ENCODE data around the gene SEC16B. TPM values are rescaled to one million over a fixed set of nuclear protein-coding genes. Genes with fewer than 3 reads are reported as not detected.

Gene SEC16B
- total and polyA plus RNA-seq, 2 of the 13 experiments (the other 11 are each of a cell fraction or from before 2014, with no cell fraction given), result 4.6 to 5.8 TPM

DNA sequence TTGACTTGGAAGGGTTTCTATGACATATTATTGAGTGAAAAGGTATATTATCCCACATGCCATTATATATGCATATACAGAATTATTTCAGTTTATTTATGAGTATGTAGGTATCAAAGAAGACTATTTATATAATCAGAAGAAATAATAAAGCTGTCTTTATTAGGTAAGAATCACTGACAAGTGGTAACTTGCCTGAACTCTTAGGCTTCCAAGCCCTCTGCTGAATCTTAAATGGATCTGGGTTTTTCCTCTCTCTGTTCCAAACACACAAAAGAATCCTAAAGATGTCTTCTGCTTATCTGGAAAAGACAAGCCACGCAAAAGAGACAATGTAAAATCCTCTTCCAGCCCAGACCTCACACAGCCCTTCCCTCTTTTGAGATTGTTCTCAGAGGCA, 14.9 kb upstream of the SEC16B start:
- FAIRE-seq, result no peak
- CTCF ChIA-PET (ENCODE audit: low intra/inter-chr PET ratio, low total read pairs), result no interaction called here
- Histone ChIP-seq H3K36me3 (replicated peaks in 1 of 2; ENCODE audit: control insufficient read depth in 1 of 2, insufficient read depth in 2 of 2, low read length in 2 of 2) (no peaks in the 10 kb centered on the region), H3K9me3 (ENCODE audit: low read length) (no peaks in the 10 kb centered on the region), H3K79me2 (ENCODE audit: insufficient read depth, low read length) (no peaks in the 10 kb centered on the region), H3K9ac (ENCODE audit: insufficient read depth, low read depth, low read length) (no peak overlapping the region), H4K20me1 (ENCODE audit: insufficient read depth, low read length) (no peaks in the 10 kb centered on the region), H3K4me1 (ENCODE audit: insufficient read depth, low read length) (peaks cover 14% of the 10 kb centered on the region), H2AFZ (ENCODE audit: low read length) (no peak overlapping the region), H3K27me3 (ENCODE audit: control insufficient read depth in 1 of 2, insufficient read depth in 2 of 2, low read length in 2 of 2) (no peaks in the 10 kb centered on the region), H3K4me2 (ENCODE audit: low read depth, low read length) (no peak overlapping the region), H3K4me3 (replicated peaks in 1 of 3; ENCODE audit: insufficient read depth in 1 of 3, low read depth in 2 of 3, low read length in 3 of 3) (no peak overlapping the region), H3K27ac (ENCODE audit: extremely low read length, insufficient read depth, low read length) (no peak overlapping the region)
- no peak for DNase-seq (ENCODE audit: low spot score)
- in situ Hi-C loops (cut with HindIII; ENCODE audit: extremely low pct_ligation_motif_present, low pct_unique_long_range_greater_than_20kb) (no loop called here), intact Hi-C loops (cut with micrococcal nuclease; ENCODE audit: unreplicated experiment) (no loop called here)
- POLR2A ChIA-PET, result no interaction called here
- ATAC-seq, result no peak
- no peak for TF ChIP-seq XRCC5 (optimal IDR thresholded peaks at IDR 0.05; ENCODE audit: low read length)
- TF ChIP-seq FOXJ3 (CRISPR knock-in tag; IDR thresholded peaks at IDR 0.05; ENCODE audit: borderline replicate concordance), result no peak
- TF ChIP-seq PCBP1 (IDR thresholded peaks at IDR 0.05; ENCODE audit: borderline replicate concordance, low read depth, low read length), result no peak
- TF ChIP-seq SKI (IDR thresholded peaks at IDR 0.05; ENCODE audit: partially characterized antibody), result no peak
- TF ChIP-seq, protein P1, sequence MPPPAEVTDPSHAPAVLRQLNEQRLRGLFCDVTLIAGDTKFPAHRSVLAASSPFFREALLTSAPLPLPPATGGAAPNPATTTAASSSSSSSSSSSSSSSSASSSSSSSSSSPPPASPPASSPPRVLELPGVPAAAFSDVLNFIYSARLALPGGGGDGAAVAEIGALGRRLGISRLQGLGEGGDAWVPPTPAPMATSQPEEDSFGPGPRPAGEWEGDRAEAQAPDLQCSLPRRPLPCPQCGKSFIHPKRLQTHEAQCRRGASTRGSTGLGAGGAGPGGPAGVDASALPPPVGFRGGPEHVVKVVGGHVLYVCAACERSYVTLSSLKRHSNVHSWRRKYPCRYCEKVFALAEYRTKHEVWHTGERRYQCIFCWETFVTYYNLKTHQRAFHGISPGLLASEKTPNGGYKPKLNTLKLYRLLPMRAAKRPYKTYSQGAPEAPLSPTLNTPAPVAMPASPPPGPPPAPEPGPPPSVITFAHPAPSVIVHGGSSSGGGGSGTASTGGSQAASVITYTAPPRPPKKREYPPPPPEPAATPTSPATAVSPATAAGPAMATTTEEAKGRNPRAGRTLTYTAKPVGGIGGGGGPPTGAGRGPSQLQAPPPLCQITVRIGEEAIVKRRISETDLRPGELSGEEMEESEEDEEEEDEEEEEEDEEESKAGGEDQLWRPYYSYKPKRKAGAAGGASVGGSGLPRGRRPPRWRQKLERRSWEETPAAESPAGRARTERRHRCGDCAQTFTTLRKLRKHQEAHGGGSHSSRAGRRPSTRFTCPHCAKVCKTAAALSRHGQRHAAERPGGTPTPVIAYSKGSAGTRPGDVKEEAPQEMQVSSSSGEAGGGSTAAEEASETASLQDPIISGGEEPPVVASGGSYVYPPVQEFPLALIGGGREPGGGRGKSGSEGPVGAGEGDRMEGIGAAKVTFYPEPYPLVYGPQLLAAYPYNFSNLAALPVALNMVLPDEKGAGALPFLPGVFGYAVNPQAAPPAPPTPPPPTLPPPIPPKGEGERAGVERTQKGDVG (CRISPR knock-in tag; IDR thresholded peaks at IDR 0.05; ENCODE audit: borderline replicate concordance), result no peak
- no peak for TF ChIP-seq NR1H2 (CRISPR knock-in tag; IDR thresholded peaks at IDR 0.05; ENCODE audit: borderline replicate concordance, low read depth)
- no peak for TF ChIP-seq ATM (IDR thresholded peaks at IDR 0.05; ENCODE audit: borderline replicate concordance)
- no peak for TF ChIP-seq SMC3 (IDR thresholded peaks at IDR 0.05; ENCODE audit: low read length)
- TF ChIP-seq ZNF251 (CRISPR knock-in tag; IDR thresholded peaks at IDR 0.05), result no peak
- no peak for TF ChIP-seq TBX2 (CRISPR knock-in tag; IDR thresholded peaks at IDR 0.05; ENCODE audit: borderline replicate concordance)
- BruUV-seq (replicated peaks), result no TSS peak
- 94% methylated on average over 1 of the region's 1 CpG for WGBS (ENCODE audit: low lambda C conversion rate)

All from HepG2 (cell line).